Cardiac fibroblast (primary cell): Measurements from ENCODE around the gene CDH13.

Source experiments
- DNase-seq, 2 donors: peaks; one replicate each; pipeline versions ENCODE4 v3.0.0 to v3.0.0-alpha.2; 2010; ENCODE audit warnings: low read depth in 2 of 2
- H3K4me3 ChIP-seq, 2 donors: replicated peaks in 1 of 2; 1 replicate in 1 of 2; 2 replicates in 1 of 2; pipeline ENCODE4 v1.5.1; 2011; ENCODE audit warnings: low read depth in 2 of 2, low read length in 2 of 2, mild to moderate bottlenecking in 2 of 2, moderate library complexity in 1 of 2
- CTCF ChIP-seq: IDR thresholded peaks from one replicate; pipeline ENCODE4 v1.5.1; 2011; ENCODE audit warnings: low read depth, mild to moderate bottlenecking, low read length, inconsistent platforms

The CDH13 gene

GRCh38 chr16:82882982-82883835, 256.4 kb downstream of the CDH13 start:
- no peak for TF ChIP-seq CTCF
- no peak for DNase-seq
- H3K4me3 ChIP-seq = no peak overlapping the region

DNA sequence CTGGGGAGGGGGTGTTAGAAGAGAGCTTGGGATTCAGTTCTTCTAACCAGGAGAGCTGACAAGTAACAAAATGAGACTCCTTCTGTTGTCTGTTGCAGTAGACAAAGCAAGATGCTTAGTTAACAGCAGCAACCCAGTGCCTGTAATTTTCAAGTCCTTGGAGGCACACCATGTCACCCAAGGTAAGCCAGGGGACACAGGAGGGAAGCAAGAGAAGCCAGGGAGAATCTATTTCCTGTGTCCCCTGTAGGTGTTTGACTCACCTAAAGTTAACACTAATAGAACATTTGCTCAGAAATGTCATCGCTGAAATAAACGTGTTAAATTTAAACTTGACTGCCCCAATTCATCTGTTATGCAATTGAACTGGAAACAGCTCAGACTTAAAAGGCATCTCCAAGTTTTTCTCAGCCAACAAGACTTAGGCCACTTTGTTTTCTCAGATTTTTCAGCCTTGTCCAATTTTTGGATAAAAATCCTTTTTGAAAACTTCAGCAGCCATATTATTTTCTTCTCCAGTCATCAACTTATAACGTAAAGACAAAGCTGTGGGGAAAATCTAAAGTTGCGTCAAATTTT, 257.6 kb downstream of the CDH13 start:
- H3K4me3 ChIP-seq = no peak overlapping the region
- DNase-seq = no peak
- TF ChIP-seq CTCF = no peak

GRCh38 chr16:82886146-82886545, 259.4 kb downstream of the CDH13 start:
- no peak for TF ChIP-seq CTCF
- no peak overlapping the region for H3K4me3 ChIP-seq
- DNase-seq = no peak

DNA sequence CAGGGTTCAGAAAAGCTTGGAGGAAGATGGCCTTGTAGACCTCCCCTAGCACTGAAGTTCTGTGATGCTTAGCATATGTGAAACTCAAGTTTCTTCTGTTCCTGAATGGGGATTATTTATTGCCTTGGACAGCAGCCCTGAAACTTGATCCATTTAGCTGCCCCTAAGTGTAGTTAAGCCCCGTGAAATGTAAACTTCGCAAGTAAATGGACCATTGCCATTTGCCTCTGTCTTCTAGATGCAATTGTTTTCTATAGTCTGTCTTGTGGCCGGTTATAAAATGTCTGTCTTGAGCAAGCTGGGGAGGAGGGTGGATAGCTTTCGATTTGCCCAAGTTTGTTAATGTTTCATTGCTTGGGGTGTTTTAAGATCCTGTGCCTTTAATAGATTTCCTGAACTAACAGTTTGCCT, 261.8 kb downstream of the CDH13 start:
- H3K4me3 ChIP-seq = no peak overlapping the region
- DNase-seq = peak in 1 of 2 donors; percentile 70
- no peak for TF ChIP-seq CTCF

DNA sequence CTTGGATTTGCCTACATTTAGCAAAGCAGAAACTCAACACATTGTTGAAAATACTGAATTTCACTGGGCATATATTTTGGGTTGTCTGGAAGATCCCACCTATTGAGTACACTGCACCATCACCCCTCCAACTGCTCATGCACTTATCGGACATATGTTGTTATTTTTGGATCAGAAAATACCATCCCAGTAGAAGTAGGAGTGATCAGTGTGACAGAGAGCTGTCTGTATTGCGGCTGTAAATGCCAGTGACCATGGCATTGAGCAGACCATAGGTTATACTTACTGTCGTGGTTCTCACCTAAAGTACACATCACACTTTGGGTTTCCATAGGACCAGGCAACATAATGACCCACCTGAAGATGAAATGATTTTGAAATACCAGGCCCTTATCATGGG, 264.7 kb downstream of the CDH13 start:
- DNase-seq = no peak
- no peak for TF ChIP-seq CTCF
- H3K4me3 ChIP-seq = no peak overlapping the region

GRCh38 chr16:82891918-82892317, 265.1 kb downstream of the CDH13 start:
- no peak for DNase-seq
- no peak for TF ChIP-seq CTCF
- H3K4me3 ChIP-seq = no peak overlapping the region
